Measurements from ENCODE around the gene ZNF77.
A peak's percentile ranks its signal among the peaks of the same experiment; 100 is the strongest.
"Not testable (repeated sequence)": the region's sequence is repeated elsewhere in the genome, so short reads cannot be mapped to it uniquely, and the experiment has no call there.

ZNF77 gene

DNA sequence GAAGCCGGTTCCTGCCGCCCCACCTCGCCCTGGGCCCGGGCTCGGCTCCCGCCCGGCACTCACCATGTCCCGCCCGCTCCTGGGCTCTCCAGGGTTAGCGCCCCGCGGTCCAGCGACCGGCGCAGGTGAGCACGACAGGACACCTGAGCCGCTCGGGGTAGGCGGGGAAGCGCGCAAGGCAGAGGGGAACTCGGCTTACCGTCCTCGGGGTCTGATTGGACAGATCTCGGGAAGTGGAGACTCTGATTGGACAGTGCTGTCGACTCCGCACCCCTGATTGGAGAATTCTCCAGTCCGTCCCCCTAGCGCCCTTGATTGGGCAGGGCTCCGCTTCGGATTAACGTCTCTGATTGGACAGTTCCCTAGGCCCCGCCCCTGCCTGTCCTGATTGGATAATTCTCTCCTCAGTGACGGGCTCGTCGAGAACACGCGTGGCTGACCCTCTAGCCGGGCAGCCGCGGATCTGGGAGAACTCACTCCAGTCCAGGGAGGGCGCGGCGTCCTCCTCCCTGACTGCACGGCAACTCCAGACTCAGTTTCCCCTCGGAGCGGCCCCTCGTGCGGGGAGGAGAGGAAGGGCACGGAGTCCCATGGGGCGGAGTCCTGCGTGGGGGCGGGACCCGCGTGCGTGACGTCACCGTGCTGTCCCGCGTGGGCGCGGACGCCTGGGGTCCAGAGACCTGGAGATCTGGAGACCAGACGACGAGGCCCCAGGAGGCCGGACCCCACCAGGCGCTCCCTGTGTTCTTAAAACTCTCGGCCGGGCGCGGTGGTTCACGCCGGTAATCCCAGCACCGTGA, at the start of gene ZNF77:
Gene ZNF77 (minus strand): TSS at position 197 of the 800 bp plus-strand sequence. CDS start 131 bp downstream, at position 66.
- H3K4me3 ChIP-seq (ENCODE audit: low read depth, low read length) = peak within 1 kb of the TSS; percentile 90
- TF ChIP-seq, protein P1, sequence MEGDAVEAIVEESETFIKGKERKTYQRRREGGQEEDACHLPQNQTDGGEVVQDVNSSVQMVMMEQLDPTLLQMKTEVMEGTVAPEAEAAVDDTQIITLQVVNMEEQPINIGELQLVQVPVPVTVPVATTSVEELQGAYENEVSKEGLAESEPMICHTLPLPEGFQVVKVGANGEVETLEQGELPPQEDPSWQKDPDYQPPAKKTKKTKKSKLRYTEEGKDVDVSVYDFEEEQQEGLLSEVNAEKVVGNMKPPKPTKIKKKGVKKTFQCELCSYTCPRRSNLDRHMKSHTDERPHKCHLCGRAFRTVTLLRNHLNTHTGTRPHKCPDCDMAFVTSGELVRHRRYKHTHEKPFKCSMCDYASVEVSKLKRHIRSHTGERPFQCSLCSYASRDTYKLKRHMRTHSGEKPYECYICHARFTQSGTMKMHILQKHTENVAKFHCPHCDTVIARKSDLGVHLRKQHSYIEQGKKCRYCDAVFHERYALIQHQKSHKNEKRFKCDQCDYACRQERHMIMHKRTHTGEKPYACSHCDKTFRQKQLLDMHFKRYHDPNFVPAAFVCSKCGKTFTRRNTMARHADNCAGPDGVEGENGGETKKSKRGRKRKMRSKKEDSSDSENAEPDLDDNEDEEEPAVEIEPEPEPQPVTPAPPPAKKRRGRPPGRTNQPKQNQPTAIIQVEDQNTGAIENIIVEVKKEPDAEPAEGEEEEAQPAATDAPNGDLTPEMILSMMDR (IDR thresholded peaks at IDR 0.05; ENCODE audit: low read depth, low read length) = no peak

DNA sequence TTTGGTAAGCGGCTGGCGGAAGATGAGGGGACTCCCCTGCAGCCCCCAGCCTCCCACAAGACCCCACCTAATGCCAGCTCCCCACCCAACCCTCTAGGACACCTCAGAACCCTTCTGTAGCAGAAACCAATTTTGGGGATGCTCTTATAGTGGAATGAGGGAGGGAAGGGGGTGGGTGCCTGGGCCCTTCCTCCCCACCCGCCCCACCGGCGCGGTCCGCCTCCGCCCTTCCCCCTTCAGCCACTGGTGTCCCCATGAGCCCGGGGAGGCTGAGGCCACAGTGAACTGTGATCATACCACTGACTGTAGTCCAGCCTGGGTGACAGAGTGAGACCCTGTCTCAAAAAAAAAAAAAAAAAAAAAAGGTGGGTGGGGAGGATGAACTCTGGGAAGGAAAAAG, 48.8 kb upstream of the ZNF77 start:
- no peak overlapping the region for H3K4me3 ChIP-seq (ENCODE audit: low read depth, low read length)
- TF ChIP-seq, protein P1 (IDR thresholded peaks at IDR 0.05; ENCODE audit: low read depth, low read length) = no peak

GRCh38 chr19:2992958-2993357, 48.2 kb upstream of the ZNF77 start:
- TF ChIP-seq, protein P1 (IDR thresholded peaks at IDR 0.05; ENCODE audit: low read depth, low read length) = no peak
- no peak overlapping the region for H3K4me3 ChIP-seq (ENCODE audit: low read depth, low read length)

DNA sequence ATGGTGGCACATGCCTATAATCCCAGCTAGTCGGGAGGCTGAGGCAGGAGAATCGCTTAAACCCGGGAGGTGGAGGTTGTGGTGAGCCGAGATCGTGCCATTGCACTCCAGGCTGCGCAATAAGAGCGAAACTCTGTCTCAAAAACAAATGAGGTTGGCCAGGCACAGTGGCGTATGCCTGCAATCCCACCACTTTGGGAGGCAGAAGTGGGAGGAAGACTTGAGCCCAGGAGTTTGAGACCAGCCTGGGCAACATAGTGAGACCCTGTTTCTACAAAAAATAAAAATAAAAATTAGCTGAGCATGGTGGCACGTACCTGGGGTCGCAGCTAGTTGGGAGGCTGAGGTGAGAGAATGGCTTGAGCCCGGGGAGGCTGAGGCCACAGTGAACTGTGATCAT, 47.6 kb upstream of the ZNF77 start:
- H3K4me3 ChIP-seq (ENCODE audit: low read depth, low read length) = not testable (repeated sequence)

GRCh38 chr19:2989236-2989946, 44.6 kb upstream of the ZNF77 start:
- TF ChIP-seq, protein P1 (IDR thresholded peaks at IDR 0.05; ENCODE audit: low read depth, low read length) = no peak
- H3K4me3 ChIP-seq (ENCODE audit: low read depth, low read length) = no peak overlapping the region

DNA sequence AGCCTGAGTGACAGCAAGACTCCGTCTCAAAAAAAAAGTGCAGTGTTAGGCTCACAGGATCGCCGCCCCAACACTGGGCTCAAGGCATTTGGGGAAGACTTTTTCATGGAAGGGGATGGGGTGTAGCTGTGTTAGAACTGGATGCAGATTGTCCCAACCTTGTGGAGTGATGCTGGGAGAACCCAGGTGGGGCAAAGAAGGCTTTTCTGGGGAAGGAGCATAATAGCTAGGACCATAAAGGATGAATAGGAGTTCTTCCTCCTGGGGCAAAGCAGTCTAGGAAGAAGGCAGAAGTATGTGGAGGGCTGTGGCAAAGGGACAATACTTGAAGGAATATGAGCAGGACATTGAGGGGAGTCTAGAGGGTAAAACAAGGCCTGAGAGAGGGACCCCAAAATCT, 43.8 kb upstream of the ZNF77 start:
- TF ChIP-seq, protein P1 (IDR thresholded peaks at IDR 0.05; ENCODE audit: low read depth, low read length) = no peak
- no peak overlapping the region for H3K4me3 ChIP-seq (ENCODE audit: low read depth, low read length)

GRCh38 chr19:2987797-2988196, 43.0 kb upstream of the ZNF77 start:
- TF ChIP-seq, protein P1 (IDR thresholded peaks at IDR 0.05; ENCODE audit: low read depth, low read length) = no peak
- H3K4me3 ChIP-seq (ENCODE audit: low read depth, low read length) = no peak overlapping the region
